AG10803 (cell line): ENCODE data around the gene CTNNB1.

ENCODE experiments used
- DNase-seq: peaks from one replicate; pipeline ENCODE4 v3.0.0; 2010; ENCODE audit warnings: low read depth
- H3K4me3 ChIP-seq: 2 replicates; pipeline ENCODE4 v1.5.1; 2011; ENCODE audit warnings: mild to moderate bottlenecking, low read length, control low read depth
- TF ChIP-seq, protein P1 (sequence below): conservative IDR thresholded peaks from 2 replicates; pipeline ENCODE4 v1.5.1; 2011; ENCODE audit warnings: mild to moderate bottlenecking, low read length, control low read depth, inconsistent platforms

The CTNNB1 gene

DNA sequence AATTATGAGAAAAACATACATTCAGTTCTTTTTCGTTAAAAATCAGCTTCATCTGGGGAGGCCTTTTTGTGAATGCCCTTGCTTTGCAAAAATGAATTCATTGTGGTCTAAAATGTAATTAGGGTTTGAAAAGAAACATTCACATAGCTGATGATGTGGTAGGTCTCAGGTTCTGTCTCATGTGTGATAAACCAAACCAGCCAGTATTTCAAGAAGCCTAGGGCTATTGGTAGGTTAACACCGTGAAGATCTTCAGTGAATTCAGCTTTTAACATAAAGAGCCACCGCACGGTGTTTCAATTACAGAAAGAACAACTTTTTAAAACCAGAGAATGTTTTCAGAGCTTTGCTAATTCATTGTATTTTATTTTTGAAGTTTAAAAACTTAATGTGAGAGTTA is 41.9 kb downstream of the CTNNB1 start:
- TF ChIP-seq, protein P1, sequence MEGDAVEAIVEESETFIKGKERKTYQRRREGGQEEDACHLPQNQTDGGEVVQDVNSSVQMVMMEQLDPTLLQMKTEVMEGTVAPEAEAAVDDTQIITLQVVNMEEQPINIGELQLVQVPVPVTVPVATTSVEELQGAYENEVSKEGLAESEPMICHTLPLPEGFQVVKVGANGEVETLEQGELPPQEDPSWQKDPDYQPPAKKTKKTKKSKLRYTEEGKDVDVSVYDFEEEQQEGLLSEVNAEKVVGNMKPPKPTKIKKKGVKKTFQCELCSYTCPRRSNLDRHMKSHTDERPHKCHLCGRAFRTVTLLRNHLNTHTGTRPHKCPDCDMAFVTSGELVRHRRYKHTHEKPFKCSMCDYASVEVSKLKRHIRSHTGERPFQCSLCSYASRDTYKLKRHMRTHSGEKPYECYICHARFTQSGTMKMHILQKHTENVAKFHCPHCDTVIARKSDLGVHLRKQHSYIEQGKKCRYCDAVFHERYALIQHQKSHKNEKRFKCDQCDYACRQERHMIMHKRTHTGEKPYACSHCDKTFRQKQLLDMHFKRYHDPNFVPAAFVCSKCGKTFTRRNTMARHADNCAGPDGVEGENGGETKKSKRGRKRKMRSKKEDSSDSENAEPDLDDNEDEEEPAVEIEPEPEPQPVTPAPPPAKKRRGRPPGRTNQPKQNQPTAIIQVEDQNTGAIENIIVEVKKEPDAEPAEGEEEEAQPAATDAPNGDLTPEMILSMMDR, result no peak

DNA sequence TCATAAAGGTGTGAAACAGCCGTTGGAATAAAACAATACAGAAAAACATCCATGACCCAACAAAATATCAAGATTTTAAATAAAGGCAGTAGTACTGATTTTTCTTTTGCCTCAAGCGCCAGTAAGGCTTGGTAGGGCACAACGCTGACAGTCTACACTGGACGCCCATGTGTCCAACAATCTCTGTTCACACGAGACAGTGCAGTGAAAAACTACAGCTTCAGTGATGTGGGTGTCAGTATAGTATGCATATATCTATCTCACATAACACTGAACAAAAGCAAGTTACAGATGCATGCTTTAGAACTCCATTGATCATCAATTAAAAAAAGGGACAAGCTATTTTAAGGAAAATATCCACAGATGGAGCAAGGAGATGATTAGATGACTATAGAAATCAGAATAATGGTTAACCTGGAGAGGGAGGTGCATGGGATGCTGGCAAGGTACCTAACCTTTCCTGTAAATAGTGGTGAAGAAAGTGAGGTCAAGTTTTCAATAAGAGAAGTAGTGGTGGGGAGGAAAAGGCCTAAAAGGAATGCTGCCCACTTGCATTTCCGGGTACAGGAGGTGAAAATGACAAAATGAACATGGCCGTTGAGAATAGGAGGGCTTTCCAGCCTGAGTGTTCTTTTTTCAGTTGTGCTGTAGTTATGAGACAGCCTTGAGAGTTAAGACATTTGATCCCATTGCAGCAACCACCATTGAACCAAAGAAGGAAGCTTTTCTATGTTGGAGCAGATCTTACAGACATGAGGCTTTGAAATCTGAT is 42.7 kb downstream of the CTNNB1 start:
- TF ChIP-seq, protein P1, result no peak
- no peak for DNase-seq
- no peak overlapping the region for H3K4me3 ChIP-seq

More for the DNA sequence above, 41.9 kb downstream of the CTNNB1 start:
- H3K4me3 ChIP-seq, result no peak overlapping the region
- DNase-seq, result no peak

DNA sequence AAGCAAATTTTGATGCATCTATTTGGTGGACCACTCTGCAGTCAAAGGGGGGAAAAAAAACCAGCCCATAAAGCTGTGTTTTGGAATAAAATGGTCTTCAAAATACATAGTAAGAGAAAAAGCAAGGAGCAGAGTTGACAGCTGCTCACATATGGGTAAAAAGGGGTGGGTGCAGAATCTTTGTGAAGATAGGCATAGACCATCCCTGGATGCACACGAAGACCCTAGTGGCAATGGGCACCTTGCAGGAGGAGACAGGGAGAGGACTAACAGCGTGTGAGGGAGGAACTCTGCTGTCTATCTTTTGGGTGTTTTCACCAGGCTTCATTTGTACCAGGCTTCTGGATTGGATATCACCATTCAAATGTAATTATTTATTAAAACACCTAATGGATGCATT is 43.9 kb downstream of the CTNNB1 start:
- H3K4me3 ChIP-seq, result no peak overlapping the region
- TF ChIP-seq, protein P1, result no peak
- no peak for DNase-seq

DNA sequence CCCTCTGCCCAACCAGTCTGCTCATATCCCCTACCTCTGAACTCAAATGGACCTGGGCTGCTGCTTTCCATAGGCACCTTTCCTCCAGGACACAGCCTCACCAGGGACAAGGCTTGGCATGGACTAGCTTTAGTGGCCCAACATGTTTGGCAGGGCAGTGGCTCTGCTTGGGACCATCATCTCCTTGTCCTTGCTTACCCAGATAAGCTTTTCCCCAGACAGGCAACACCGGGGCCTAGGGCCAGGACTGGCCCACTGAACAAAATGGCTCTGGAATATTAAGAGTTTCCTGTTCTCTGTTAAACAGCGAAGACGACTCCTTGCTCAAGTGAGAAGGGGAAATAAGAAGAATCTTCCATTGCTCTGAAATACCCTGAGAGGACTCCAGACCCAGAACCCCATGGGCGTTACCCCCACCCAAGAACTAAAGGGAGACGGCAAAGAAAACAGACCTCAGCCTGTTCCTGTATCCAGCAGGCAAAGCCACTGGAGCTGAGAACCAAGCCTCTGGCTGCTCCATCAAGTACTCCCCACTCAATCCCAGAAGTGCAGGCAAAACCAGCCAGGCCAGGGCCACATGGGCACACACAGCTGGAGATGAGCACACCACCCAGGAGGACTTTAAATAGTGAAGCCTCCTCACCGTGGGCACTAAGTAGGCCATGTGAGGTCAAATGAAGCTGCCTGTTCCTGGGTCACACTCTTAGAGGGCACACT is 45.5 kb downstream of the CTNNB1 start:
- TF ChIP-seq, protein P1, result no peak
- no peak for DNase-seq
- no peak overlapping the region for H3K4me3 ChIP-seq

DNA sequence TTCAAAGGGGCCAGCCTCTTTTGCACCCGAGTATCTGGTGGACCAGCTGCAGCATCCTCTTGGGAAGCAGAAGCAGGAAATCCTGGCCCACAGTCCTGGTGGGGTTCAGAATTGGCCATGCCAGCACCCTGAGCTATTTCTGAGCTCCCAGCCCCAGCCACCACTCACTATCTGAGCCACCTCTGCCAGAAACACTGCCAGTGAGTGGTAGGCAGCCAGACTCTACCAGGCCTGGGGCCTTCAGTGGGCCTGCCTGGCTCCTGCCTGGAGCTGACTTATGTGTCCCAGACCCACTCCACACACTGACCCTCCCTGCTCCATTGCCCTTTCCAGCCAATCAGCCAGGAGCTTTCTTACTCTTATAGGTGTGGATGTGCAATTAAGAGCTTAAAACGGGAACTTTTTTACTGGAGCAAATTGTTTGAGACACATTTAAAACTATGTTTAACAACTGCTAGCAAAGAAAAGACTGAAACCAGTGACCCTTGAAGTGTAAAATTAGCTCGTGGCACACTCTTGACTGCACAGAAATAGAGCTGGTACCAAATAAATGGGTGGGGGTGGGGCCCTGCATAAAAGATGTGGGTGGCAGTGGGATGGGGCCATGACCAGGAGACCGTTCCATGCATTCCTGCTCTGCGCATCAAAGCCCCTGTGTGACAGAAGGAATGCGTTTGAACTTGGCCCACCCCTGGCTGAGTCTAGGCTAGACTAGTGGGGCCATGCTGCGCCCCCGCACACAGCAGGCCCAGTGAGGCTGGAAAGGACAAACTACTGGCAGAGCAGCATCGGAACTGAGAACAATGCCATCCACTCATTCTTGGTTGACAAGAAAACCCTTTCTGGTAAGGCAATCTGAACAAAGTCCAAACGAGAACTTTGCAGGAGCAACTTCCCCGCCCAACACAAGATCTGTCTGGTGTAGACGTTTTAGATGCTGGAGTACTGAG is 48.0 kb downstream of the CTNNB1 start:
- no peak overlapping the region for H3K4me3 ChIP-seq
- DNase-seq, result no peak
- TF ChIP-seq, protein P1, result no peak

DNA sequence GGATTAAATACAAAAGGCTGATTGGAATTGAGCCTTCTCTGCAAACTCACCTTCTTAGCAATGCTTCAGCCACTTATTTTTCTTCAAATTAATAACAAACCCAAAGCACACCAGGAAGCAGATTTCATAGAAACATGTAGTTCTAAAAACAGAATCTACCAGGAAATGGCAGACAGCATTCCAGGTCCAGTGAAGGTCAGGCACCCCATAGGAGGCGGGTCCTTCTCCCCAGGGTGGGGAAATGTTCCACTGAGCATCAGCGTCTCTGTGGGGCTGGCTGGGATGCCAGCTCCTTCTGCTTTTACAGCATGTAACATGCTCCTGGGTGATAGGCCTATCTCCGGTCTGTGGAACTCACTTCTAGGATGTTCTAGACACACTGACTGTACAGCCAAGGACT is 49.2 kb downstream of the CTNNB1 start:
- H3K4me3 ChIP-seq, result no peak overlapping the region
- DNase-seq, result no peak
- TF ChIP-seq, protein P1, result no peak
